ENCODE results near the gene FADS2.

DNA sequence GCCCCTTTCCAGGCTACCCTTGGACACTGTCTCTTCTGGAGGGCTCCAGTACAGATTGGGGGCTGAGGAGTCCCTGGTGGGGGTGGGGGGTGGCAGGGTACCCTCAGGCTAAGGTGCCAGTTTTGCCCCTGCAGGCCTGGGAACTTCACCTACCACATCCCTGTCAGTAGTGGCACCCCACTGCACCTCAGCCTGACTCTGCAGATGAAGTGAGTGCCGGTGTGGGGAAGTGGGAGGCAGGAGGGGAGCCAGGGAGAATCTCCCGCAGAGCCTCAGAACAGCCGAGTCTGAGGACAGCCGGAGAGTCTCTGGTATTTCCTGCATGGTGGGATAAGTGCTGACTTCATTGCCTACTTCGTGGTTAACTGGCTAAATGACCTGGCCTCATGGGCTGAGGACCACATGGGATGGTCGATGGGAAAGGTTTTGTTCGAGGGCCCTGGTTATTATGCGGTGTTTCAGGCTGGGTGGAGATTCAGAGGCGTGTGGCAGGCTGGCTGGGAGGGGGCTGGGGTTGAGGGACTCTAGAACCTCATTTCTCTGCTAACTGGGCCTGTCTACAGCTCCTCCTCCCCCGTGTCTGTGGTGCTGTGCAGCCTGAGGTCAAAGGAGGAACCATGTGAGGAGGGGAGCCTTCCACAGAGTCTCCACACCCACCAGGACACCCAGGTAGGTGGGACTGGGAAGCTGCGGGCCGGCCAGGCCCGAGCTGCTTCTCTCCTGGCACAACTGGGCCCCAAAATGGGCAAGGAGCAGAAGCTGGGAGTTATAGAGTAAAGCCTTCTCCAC lies 44.2 kb upstream of the FADS2 start:
- TF ChIP-seq POLR2AphosphoS5 (IDR thresholded peaks at IDR 0.05) (no peak), SMC3 (conservative IDR thresholded peaks at IDR 0.05; ENCODE audit: poor library complexity) (no peak), EP300 (conservative IDR thresholded peaks at IDR 0.05; ENCODE audit: poor library complexity, severe bottlenecking) (no peak), EZH2 (IDR thresholded peaks at IDR 0.05; ENCODE audit: borderline replicate concordance, insufficient read depth, low read length, poor library complexity, severe bottlenecking) (no peak), TAF1 (IDR thresholded peaks at IDR 0.05; ENCODE audit: low read depth) (no peak), MXI1 (conservative IDR thresholded peaks at IDR 0.05; ENCODE audit: poor library complexity, severe bottlenecking) (no peak), RAD21 (conservative IDR thresholded peaks at IDR 0.05) (no peak)
- TF ChIP-seq, protein P1, sequence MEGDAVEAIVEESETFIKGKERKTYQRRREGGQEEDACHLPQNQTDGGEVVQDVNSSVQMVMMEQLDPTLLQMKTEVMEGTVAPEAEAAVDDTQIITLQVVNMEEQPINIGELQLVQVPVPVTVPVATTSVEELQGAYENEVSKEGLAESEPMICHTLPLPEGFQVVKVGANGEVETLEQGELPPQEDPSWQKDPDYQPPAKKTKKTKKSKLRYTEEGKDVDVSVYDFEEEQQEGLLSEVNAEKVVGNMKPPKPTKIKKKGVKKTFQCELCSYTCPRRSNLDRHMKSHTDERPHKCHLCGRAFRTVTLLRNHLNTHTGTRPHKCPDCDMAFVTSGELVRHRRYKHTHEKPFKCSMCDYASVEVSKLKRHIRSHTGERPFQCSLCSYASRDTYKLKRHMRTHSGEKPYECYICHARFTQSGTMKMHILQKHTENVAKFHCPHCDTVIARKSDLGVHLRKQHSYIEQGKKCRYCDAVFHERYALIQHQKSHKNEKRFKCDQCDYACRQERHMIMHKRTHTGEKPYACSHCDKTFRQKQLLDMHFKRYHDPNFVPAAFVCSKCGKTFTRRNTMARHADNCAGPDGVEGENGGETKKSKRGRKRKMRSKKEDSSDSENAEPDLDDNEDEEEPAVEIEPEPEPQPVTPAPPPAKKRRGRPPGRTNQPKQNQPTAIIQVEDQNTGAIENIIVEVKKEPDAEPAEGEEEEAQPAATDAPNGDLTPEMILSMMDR (IDR thresholded peaks at IDR 0.05; ENCODE audit: poor library complexity, severe bottlenecking) = no peak
- TF ChIP-seq, protein P2, sequence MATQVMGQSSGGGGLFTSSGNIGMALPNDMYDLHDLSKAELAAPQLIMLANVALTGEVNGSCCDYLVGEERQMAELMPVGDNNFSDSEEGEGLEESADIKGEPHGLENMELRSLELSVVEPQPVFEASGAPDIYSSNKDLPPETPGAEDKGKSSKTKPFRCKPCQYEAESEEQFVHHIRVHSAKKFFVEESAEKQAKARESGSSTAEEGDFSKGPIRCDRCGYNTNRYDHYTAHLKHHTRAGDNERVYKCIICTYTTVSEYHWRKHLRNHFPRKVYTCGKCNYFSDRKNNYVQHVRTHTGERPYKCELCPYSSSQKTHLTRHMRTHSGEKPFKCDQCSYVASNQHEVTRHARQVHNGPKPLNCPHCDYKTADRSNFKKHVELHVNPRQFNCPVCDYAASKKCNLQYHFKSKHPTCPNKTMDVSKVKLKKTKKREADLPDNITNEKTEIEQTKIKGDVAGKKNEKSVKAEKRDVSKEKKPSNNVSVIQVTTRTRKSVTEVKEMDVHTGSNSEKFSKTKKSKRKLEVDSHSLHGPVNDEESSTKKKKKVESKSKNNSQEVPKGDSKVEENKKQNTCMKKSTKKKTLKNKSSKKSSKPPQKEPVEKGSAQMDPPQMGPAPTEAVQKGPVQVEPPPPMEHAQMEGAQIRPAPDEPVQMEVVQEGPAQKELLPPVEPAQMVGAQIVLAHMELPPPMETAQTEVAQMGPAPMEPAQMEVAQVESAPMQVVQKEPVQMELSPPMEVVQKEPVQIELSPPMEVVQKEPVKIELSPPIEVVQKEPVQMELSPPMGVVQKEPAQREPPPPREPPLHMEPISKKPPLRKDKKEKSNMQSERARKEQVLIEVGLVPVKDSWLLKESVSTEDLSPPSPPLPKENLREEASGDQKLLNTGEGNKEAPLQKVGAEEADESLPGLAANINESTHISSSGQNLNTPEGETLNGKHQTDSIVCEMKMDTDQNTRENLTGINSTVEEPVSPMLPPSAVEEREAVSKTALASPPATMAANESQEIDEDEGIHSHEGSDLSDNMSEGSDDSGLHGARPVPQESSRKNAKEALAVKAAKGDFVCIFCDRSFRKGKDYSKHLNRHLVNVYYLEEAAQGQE (IDR thresholded peaks at IDR 0.05; ENCODE audit: borderline replicate concordance) = no peak
